Kidney glomerular epithelial cell (primary cell): ENCODE measurements around the gene TCERG1.

Experiments
- DNase-seq: peaks from one replicate; lab custom pipeline; 2025; lab: John Stamatoyannopoulos, UW

The TCERG1 gene

DNA sequence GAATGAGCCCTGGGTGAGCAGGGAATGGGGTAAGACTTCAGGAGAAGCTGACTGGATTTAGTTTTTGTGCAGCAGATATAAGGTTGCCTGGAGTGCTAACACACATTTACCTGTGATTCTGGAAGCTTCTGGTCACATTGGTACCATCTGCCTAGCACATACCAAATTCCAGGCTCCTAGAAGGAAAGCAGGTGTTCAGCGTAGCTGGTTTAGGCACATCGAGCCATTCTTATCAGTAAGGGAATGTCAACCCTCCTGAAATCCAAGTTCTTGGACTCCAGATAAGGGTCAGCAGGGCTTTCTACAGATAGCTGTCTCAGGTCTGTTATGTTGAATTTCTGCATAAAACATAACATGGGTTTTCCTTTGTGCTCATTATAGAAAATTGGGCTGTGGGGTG, 10.3 kb downstream of the TCERG1 start:
- DNase-seq = no peak

- no peak for DNase-seq
These were observed 11.8 kb downstream of the TCERG1 start for GRCh38 chr5:146458894-146459293.

GRCh38 chr5:146461319-146461718, 14.2 kb downstream of the TCERG1 start:
- no peak for DNase-seq

DNA sequence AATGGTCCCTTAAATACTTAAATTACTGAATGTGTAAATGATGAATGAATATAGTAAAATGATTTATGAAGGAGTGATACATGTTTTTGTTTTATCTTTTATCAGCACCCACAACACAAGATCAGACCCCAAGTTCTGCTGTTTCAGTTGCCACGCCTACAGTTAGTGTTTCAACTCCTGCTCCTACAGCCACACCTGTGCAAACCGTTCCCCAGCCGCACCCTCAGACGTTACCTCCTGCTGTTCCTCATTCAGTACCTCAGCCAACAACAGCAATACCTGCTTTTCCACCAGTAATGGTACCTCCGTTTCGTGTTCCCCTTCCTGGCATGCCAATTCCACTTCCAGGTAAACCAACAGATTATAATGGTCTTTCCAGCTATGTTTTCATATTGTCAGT, 16.3 kb downstream of the TCERG1 start:
- DNase-seq = no peak

GRCh38 chr5:146466521-146467349, 19.6 kb downstream of the TCERG1 start:
- DNase-seq = peak; percentile 3

DNA sequence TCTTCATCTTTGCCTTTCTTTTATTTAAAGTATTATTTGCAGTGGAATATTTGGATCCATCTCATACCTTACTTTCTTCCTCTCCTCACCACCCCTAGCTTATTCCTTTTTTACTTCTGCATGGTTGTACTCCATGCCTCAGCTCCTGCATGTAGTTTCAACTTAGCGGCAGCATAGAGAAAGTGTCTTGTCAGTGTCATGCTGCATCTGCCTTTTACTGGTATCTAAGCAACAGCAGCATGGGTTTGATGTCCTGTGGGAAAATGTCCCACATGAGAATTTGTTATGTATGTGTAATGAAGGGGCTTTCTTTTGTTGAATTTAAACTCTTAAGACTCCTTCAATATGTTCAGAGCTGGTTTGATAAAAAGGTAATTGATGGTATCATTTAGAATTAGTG, 20.6 kb downstream of the TCERG1 start:
- DNase-seq = no peak

DNA sequence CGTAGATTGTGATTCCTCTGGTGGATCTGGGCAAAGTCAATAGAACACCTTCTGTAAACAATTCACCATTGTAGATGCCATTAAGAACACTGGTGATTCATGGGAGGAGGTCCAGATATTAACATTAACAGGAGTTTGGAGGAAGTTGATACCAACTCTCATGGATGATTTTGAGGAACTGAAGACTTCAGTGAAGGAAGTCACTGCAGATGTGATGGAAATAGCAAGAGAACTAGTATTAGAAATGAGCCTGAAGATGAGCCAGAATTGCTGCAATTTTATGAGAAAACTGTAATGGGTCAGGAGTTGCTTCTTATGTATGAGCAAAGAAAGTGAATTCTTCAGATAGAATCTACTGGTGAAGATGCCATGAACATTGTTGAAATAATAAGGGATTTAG, 26.9 kb downstream of the TCERG1 start:
- DNase-seq = no peak

- DNase-seq = no peak
These were observed 28.2 kb downstream of the TCERG1 start for GRCh38 chr5:146475190-146475780.

DNA sequence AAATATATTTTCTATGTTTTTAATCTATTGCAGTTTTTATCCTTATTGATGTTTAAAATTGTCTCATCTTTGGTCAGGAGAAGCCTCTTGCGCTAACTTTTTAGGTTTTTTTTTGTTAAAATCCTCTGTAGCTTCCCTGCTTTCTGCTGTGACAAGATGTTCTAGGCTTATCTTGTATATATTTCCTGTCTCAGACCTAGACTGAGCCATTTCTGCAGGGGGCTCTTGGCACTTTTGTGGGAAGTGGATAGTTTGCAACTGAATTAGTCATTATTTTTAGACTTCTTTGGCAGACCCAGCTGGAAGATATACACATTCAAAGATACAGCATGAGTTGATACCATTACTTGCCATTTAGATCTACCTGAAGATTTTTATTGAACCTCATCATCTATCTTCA, 28.8 kb downstream of the TCERG1 start:
- no peak for DNase-seq

GRCh38 chr5:146482775-146483174, 35.6 kb downstream of the TCERG1 start:
- DNase-seq = no peak

GRCh38 chr5:146484714-146485391, 37.7 kb downstream of the TCERG1 start:
- DNase-seq = no peak

DNA sequence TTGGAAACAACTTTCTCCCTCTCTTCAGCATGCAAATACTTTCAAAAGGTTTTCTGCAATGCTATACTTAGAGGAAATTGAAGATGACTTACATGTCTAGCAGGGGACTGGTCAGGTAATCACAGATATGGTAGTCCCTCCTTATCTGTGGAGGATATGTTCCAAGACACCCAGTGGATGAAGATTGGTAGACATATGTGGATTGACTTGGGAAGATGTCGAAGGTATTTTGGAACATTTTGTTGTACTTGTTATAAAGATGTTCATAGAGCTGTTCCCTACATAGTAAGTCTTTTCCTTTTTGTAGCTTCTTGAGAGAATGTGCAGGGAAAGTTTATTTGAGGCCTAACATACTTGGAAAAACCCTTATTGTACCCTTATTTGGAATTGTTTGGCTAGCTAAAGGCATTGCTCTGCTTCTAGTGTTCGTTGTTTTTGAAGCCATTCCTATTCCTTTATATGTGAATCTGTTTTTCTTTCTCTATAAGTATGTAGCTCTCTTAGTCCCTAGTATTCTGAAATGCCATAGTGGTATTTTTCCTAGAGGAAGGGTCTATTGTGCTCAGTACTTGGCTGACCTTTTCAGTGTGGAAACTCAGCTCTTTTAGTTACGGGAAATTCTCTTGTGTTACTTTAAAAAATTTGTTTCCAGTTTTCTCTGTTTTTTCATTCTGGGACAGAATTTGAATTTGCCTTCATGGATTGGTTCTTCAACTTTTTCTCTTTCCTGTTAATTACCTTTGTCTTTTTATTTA, 43.1 kb downstream of the TCERG1 start:
- DNase-seq = no peak

DNA sequence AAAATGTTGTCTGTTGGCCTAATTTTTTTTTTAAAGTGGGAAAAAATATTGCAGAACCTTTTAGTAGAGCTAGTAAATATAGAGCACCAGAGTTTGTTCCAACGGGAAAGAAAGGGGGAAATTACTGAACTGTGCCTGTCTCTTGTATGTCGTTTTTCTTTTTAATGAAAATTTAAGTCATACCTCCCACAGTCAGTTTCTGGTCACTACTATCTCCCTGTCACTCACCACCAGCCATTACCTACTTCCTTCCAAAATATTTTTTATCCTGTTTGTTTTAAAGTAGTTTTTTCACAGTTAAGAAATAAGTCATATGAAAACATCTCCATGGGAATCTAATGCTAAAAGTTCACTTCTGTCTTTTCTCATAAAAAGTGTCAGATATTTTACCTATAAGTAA, 47.5 kb downstream of the TCERG1 start:
- no peak for DNase-seq

GRCh38 chr5:146499680-146500079, 52.5 kb downstream of the TCERG1 start:
- DNase-seq = no peak

- no peak for DNase-seq
These were observed 60.3 kb downstream of the TCERG1 start for GRCh38 chr5:146507428-146507827.

DNA sequence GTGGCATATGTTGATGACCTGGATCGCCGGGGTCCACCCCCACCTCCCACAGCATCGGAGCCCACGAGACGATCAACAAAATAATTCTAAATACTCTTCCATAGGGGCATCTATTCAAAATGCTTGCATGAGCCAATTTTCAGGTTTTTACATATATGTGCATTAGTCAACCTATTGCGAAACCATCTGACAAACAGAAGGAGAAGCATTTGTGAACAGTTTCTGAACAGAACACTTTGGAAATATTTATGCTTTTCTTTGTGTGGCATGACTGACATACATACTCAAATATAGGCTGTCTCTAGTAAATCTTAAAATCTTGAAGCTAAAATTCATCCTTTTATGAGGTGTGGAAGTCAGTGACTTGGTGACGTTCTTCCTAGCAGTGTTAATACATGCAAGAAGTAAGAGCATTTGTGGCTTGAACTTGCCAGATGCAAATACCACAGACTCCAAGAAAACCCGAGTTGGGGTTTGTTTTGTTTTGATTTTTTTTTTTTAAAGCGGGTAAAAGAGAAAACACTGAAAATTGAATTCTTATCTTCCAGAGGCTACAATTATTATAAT, 63.5 kb downstream of the TCERG1 start:
- DNase-seq = no peak

GRCh38 chr5:146513462-146513861, 66.3 kb downstream of the TCERG1 start:
- no peak for DNase-seq

GRCh38 chr5:146514575-146514974, 67.4 kb downstream of the TCERG1 start:
- no peak for DNase-seq

DNA sequence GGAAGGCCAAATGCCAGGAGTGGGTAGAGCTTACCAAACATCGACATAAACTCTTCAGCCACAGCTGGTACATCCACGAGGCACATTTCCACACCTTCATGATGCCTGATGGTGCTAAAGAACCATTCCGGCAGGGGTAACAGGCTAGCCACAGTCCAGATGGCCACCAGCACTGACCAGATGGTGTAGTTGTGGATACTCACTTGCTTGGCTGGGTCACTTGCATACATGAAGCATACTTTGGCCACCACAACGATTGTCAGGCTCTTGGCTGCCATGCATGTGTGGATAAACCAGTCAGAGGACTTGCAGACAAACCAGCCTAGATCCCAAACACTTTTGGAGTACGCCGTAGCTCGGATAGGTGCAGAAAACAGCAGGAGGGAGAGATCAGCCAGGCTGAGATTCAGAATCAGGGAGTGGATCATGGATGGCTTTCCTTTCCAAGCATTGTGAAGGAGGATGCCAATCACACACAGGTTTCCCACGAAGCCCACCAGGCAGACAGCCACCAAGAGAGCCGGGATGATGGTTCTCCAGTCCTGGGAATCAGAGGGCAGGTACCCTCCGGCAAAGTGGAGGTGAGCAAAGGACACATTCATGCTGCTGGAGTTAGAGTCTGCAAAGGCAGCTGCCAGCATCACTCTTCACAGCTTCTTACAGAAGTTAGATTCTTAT, 68.5 kb downstream of the TCERG1 start:
- DNase-seq = no peak

GRCh38 chr5:146516151-146516475, 69.0 kb downstream of the TCERG1 start, which contains the start of gene GPR151:
TSS of gene GPR151 (minus strand) at chr5:146516190. CDS start at chr5:146516113, 77 bp downstream.
- DNase-seq = no peak

DNA sequence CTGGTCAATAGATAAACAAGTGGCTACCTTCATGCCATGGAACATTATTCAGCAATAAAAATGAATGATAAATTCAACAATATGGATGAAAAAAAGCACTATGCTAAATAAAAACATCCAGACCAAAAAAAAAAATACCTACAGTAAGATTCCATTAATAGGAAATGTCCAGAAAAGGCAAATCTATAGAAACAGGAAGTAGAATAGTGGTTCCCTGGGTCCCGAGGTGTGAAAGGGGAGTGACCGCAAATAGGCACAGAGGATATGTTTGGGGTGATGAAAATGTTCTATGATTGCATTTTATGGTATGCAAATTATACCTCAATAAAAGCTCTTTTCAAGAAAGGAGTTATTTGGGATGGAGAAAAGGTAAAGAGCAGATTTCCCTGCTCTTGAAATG, 72.4 kb downstream of the TCERG1 start:
- no peak for DNase-seq

- no peak for DNase-seq
These were observed 73.6 kb downstream of the TCERG1 start for GRCh38 chr5:146520731-146521130.
